ENCODE results near the gene EIF3A. TPM values are rescaled to one million over a fixed set of nuclear protein-coding genes. Genes with fewer than 3 reads are reported as not detected.

EIF3A gene
- total RNA-seq, 2 donors from 2014 or later = 124 to 127 TPM

DNA sequence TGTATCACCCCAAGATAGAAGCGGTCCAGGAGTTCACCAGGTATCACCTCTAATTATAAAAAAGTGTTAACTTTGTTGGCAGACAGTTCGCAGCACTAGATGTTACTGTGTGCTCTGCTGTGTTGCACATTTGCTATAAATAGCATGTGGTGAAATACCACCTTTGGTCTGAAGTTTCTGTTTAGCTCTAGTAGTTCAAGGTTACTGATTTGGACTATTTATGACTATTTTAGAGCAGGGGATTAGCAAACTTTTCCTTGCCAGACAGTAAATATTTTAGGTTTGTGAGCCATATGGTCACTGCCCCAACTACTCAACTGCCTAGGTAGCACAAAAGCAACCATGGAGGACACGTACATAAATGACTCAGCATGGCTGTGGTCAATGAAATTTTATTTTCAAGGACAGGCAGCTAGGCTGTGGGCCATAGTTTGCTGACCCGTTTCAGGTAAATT, 39.8 kb upstream of the EIF3A start:
- intact Hi-C loops (cut with DNase I) = no loop called here
- H3K9me3 ChIP-seq = no peaks in the 10 kb centered on the region
- DNase-seq = no peak
- H3K27me3 ChIP-seq = no peaks in the 10 kb centered on the region
- H3K36me3 ChIP-seq = no peaks in the 10 kb centered on the region
- no peak overlapping the region for H3K9ac ChIP-seq (ENCODE audit: low read depth in 2 of 2, low read length in 2 of 2)
- no peaks in the 10 kb centered on the region for H3K4me1 ChIP-seq
- no peak overlapping the region for H3K27ac ChIP-seq
- no peak for TF ChIP-seq CTCF (IDR thresholded peaks at IDR 0.05)
- no peak overlapping the region for H3K4me3 ChIP-seq

DNA sequence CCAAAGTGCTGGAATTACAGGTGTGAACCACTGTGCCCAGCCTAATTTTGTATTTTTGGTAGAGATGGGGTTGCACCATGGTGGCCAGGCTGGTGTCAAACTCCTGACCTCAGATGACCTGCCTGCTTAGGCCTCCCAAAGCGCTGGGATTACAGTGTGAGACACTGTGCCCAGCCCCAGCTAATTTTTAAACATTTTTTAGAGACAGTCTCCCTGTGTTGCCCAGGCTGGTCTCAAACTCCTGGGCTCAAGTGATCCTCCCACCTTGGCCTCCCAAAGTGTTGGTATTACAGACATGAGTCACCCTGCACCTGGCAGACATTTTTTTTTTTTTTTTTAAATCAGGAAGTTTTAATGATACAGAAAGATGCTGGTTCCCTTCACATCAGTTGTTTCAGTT, 38.8 kb upstream of the EIF3A start:
- Histone ChIP-seq H3K4me3 (no peak overlapping the region), H3K9ac (ENCODE audit: low read depth in 2 of 2, low read length in 2 of 2) (no peak overlapping the region), H3K27ac (no peak overlapping the region), H3K4me1 (no peaks in the 10 kb centered on the region), H3K27me3 (no peaks in the 10 kb centered on the region), H3K9me3 (no peaks in the 10 kb centered on the region), H3K36me3 (no peaks in the 10 kb centered on the region)
- DNase-seq = no peak
- intact Hi-C loops (cut with DNase I) = loop anchor here (10.0 kb wide), 1 partner anchor 55 kb away; no protein-coding TSS in a partner anchor
- TF ChIP-seq CTCF (IDR thresholded peaks at IDR 0.05) = no peak

DNA sequence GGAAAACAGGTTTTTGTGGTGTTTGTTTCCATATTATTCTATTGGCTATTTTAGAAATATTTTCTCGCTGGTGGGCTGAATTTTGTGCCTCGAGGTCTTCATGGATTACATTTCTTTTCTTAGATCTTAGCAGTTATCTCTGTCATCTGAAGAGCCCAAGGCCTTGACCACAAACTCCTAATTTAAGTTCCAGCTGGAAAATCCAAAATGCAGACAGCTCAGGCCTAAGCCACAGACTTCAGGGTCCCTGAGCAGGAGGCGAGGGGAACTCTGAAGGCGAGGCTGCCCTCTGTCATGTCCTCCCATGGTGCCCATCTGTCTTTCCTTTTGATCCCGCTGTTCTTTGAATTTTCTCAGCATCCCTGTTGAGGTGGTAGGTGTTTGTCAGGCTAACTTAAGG, 37.6 kb upstream of the EIF3A start:
- Histone ChIP-seq H3K9ac (ENCODE audit: low read depth in 2 of 2, low read length in 2 of 2) (no peak overlapping the region), H3K4me1 (no peaks in the 10 kb centered on the region), H3K27ac (no peak overlapping the region), H3K9me3 (no peaks in the 10 kb centered on the region), H3K36me3 (no peaks in the 10 kb centered on the region), H3K4me3 (no peak overlapping the region), H3K27me3 (no peaks in the 10 kb centered on the region)
- DNase-seq = no peak
- no peak for TF ChIP-seq CTCF (IDR thresholded peaks at IDR 0.05)
- intact Hi-C loops (cut with DNase I) = loop anchor here (10.0 kb wide), 1 partner anchor 53 kb away; no protein-coding TSS in a partner anchor

DNA sequence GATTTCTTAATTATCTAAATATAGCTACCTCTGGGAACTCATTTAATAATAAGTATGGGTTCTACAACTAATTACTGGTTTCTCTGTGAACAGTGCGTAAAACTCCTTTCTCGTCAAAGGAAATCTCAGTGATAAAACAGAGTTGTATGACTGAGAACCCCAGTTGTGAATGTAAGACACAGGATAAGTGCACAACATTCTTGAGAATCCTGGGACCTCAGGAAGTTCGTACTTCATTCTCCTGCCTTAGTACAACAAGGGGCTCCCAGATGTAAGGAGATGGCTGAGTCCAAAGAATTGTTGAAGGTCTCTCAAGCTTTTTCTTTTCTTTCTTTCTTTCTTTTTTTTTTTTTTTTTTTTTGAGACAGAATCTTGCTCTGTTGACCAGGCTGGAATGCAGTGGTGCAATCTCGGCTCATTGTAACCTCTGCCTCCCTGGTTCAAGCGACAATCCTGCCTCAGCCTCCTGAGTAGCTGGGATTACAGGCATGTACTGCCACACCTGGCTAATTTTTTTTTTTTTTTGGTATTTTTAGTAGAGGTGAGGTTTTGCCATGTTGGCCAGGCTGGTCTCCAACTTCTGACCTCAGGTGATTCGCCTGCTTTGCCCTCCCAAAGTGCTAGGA, 35.8 kb upstream of the EIF3A start:
- no peak for TF ChIP-seq CTCF (IDR thresholded peaks at IDR 0.05)
- no peak overlapping the region for H3K9ac ChIP-seq (ENCODE audit: low read depth in 2 of 2, low read length in 2 of 2)
- no peak for DNase-seq
- H3K27ac ChIP-seq = no peak overlapping the region
- H3K27me3 ChIP-seq = no peaks in the 10 kb centered on the region
- intact Hi-C loops (cut with DNase I) = loop anchor here (10.0 kb wide), 1 partner anchor 52 kb away; no protein-coding TSS in a partner anchor
- H3K4me3 ChIP-seq = no peak overlapping the region
- no peaks in the 10 kb centered on the region for H3K4me1 ChIP-seq
- no peaks in the 10 kb centered on the region for H3K9me3 ChIP-seq
- no peaks in the 10 kb centered on the region for H3K36me3 ChIP-seq

- Histone ChIP-seq H3K27me3 (no peaks in the 10 kb centered on the region), H3K4me1 (no peaks in the 10 kb centered on the region), H3K36me3 (no peaks in the 10 kb centered on the region), H3K9me3 (no peaks in the 10 kb centered on the region), H3K4me3 (no peak overlapping the region), H3K27ac (no peak overlapping the region), H3K9ac (ENCODE audit: low read depth in 2 of 2, low read length in 2 of 2) (no peak overlapping the region)
- DNase-seq = no peak
- intact Hi-C loops (cut with DNase I) = loop anchor here (10.0 kb wide), 1 partner anchor 51 kb away; no protein-coding TSS in a partner anchor
- no peak for TF ChIP-seq CTCF (IDR thresholded peaks at IDR 0.05)
Measured at GRCh38 chr10:119115926-119116325, 35.3 kb upstream of the EIF3A start.

Measured in colonic mucosa (tissue), 4 donors.